Activated naive CD8-positive, alpha-beta T cell treated with anti-CD3 and anti-CD28 coated beads, Interleukin-2, amount 50 U/mL, for 16 hours (primary cell): Measurements from ENCODE around the gene AMPD3.

Experiments used
- DNase-seq: peaks from one replicate; pipeline ENCODE4 v3.0.0-alpha.2; 2020; ENCODE audit warnings: low read depth, low spot score

AMPD3 gene

DNA sequence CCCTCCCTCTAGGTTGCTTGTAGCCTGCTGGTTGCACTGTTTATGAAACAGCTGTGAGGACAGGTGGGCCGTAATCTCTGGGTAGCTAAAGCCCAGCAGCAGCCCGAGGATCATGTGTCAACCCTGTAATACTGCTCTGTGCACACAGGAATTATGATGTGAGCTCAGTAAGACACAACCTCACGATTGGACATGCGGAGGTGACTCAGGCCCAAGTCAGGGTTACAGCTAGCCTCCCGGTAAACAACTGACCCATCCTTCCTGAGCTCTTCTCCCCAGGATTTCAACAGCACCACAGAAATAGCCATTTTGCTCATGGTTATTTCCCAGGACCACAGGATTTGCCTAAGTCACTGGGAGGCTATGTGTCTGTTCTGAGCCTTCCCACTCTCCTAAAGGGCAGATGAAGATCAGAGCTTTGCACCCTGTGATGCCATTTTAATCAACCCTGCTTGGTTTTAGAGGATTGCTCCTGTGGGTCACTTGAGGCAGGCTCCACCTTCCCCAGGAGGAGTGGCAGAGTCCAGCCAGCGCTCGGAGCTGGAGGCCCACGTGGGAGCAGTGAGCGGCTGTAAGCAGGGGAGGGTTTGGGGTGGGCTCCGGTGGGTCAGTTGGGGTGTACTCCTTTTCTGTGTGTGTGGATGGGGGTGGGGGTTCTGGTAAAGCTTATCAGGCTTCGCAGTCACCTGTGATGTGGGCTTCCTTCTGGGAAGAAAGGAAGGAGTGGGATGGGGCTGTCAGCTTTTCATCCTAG, at the start of gene AMPD3:
TSS of gene AMPD3 (plus strand) at position 387 of the 754 bp plus-strand sequence. CDS start 6,256 bp downstream, outside the sequence.
- no peak for DNase-seq

GRCh38 chr11:10405865-10406592, 49.0 kb upstream of the AMPD3 start:
- no peak for DNase-seq

GRCh38 chr11:10407055-10407454, 48.0 kb upstream of the AMPD3 start:
- DNase-seq = no peak

- no peak for DNase-seq
Observed at GRCh38 chr11:10407749-10408685, 47.0 kb upstream of the AMPD3 start.

GRCh38 chr11:10409207-10409661, 45.8 kb upstream of the AMPD3 start:
- no peak for DNase-seq

- no peak for DNase-seq
Observed at GRCh38 chr11:10410106-10410843, 44.8 kb upstream of the AMPD3 start.

- no peak for DNase-seq
Observed at GRCh38 chr11:10410844-10411200, 44.2 kb upstream of the AMPD3 start.

DNA sequence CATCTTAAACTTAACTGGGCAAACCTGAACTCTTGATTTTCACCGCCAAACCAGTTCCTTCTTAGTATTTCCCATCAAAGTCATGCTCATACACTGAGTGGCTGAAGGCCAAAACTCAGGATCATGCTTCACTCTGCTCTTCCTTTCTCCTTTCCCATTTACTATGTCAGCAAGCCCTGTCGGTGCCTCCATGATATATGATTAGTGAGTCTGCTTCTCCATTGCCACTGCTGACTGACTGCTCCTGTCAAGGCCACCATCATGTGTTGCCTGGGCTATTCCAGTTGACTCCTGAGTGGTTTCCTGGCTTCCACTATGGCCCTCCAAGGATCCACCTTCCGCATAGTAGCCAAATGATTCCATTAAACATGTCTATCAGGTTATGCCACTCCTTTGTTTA, 42.8 kb upstream of the AMPD3 start:
- DNase-seq = no peak

- DNase-seq = no peak
Observed at GRCh38 chr11:10413268-10413667, 41.8 kb upstream of the AMPD3 start.

- no peak for DNase-seq
Observed at GRCh38 chr11:10414181-10414580, 40.9 kb upstream of the AMPD3 start.

DNA sequence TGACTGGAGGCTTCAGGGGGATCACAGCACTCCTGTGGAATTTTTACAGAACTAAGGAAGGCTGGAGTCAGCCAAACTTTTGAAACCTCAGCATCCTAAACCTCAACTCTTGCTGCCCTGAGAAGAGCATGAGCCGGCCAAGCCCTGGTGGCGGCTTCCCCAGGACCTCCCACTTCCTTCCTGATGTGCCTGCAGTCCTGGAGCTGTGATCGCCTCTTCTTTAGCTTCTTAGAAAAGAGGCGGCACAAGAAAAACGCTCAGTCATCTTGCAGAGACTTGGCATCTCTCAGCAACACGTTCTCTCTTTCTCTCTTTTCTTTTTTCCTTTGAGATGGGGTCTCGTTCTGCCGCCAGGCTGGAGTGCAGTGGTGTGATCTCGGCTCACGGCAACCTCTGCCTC, 40.4 kb upstream of the AMPD3 start:
- DNase-seq = no peak

DNA sequence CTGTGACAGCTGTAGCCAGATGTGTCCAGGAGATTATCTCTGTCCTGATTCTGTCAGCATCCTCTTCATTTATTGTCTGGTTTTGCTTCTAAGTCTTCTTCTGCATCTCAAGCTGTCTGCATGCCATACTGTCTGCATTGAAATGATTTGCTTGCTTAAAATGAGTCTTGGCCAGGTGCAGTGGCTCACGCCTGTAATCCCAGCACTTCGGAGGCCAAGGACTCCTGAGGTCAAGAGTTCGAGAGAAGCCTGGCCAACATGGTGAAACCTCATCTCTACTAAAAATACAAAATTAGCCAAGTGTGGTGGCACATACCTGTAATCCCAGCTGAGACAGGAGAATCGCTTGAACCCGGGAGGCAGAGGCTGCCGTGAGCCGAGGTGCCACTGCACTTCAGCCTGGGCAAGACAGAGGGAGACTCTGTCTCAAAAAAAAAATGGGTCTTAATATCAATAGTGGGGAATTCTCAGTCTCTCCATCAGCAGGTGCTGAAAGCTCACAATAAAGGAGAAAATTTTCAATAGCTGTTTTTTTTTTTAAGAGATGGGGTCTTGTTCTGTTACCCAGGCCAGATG, 39.2 kb upstream of the AMPD3 start:
- DNase-seq = no peak

GRCh38 chr11:10418259-10418949, 36.7 kb upstream of the AMPD3 start:
- DNase-seq = no peak

GRCh38 chr11:10418950-10419310, 36.1 kb upstream of the AMPD3 start:
- DNase-seq = no peak

- no peak for DNase-seq
Observed at GRCh38 chr11:10426475-10426874, 28.6 kb upstream of the AMPD3 start.

- DNase-seq = no peak
Observed at GRCh38 chr11:10428453-10428852, 26.6 kb upstream of the AMPD3 start.

- DNase-seq = no peak
Observed at GRCh38 chr11:10429526-10429925, 25.5 kb upstream of the AMPD3 start.

DNA sequence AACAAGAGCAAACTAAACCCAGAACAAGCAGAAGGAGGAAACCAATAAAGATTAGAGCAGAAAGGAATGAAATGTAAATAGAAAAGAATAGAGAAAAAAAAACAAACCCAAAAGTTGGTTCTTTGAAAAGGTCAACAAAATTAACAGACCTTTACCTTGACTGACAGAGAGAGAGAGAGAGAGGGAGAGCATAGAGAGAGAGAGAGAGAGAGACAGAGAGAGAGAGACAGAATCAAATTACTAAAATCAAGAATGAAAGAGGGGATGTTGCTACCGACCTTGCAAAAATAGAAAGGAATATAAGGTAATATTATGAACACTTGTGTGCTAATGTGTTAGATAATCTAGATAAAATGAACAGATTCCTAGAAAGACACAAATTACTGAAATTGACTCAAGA, 22.6 kb upstream of the AMPD3 start:
- no peak for DNase-seq

GRCh38 chr11:10432971-10433370, 22.1 kb upstream of the AMPD3 start:
- no peak for DNase-seq

DNA sequence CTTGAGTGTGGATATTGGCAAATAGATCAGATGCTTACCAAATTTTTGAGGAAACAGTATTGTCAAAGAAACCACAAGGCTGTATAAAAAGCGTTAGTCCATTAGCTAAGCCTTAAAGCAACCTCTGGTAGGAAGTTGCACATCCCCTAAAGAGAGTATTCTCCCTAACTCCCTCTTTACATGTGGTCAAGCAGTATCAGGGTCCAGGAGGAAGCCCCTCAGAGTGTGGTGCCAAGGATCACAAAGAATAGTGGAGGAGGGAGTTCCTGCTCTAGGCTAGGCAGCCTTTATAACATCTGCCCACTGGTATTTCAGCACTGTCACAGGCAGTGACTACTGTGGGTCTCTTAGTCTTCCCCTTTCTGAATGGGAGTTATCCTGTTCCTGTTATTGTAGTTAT, 18.8 kb upstream of the AMPD3 start:
- no peak for DNase-seq
